ENCODE measurements around the gene ILKAP. TPM values are rescaled to one million over a fixed set of nuclear protein-coding genes. Genes with fewer than 3 reads are reported as not detected.

The ILKAP gene
- total RNA-seq, 1 experiment from 2014 or later, result 53.4 TPM

- Histone ChIP-seq H3K79me2 (ENCODE audit: insufficient read depth, low read length) (no peaks in the 10 kb centered on the region), H3K4me1 (ENCODE audit: control insufficient read depth in 1 of 2, insufficient read depth in 2 of 2, low read length in 2 of 2) (no peaks in the 10 kb centered on the region), H3K9me3 (ENCODE audit: control insufficient read depth in 1 of 2, insufficient read depth in 1 of 2, low read depth in 1 of 2, low read length in 2 of 2) (no peaks in the 10 kb centered on the region), H3K36me3 (ENCODE audit: control insufficient read depth in 1 of 2, insufficient read depth in 2 of 2, low read length in 2 of 2) (peaks cover 0 to 16% of the 10 kb centered on the region in 2 experiments; a peak in 3 of 4 replicates), H3K9ac (ENCODE audit: low read length) (no peak overlapping the region), H3K27ac (ENCODE audit: low read depth, low read length) (no peak overlapping the region), H2AFZ (ENCODE audit: low read depth, low read length, poor library complexity, severe bottlenecking) (no peak overlapping the region), H3K9me2 (ENCODE audit: insufficient read depth) (no peaks in the 10 kb centered on the region), H3K4me2 (ENCODE audit: low read length) (no peak overlapping the region), H3K27me3 (ENCODE audit: insufficient read depth, low read length) (no peaks in the 10 kb centered on the region), H3K4me3 (replicated peaks in 1 of 2; ENCODE audit: low read depth in 1 of 2, low read length in 2 of 2) (no peak overlapping the region), H4K20me1 (ENCODE audit: insufficient read depth) (no peaks in the 10 kb centered on the region; the same call in 1 of the 2 replicates)
- DNase-seq (ENCODE audit: low read depth, low spot score) (no peak), ATAC-seq (no peak)
- ChIA-PET CTCF (no interaction called here), POLR2A (no interaction called here), RAD21 (ENCODE audit: low non-redundant PET in 1 of 2, low total read pairs in 2 of 2, uncharacterized antibody in 2 of 2, unreplicated experiment in 2 of 2) (no interaction called here)
- intact Hi-C loops (cut with micrococcal nuclease), result loop anchor here (10.0 kb wide), 1 partner anchor 84 kb away; no protein-coding TSS in a partner anchor
- no TSS peak for BruUV-seq (replicated peaks)
- TF ChIP-seq ELF1 (IDR thresholded peaks at IDR 0.05; ENCODE audit: borderline replicate concordance, low read depth), result no peak
- TF ChIP-seq FOSL1 (IDR thresholded peaks at IDR 0.05; ENCODE audit: low read depth), result no peak
- TF ChIP-seq CBX3 (IDR thresholded peaks at IDR 0.05; ENCODE audit: low read depth), result no peak
- no peak for TF ChIP-seq TCF7L2 (IDR thresholded peaks at IDR 0.05; ENCODE audit: borderline replicate concordance, extremely low read depth, insufficient read depth, insufficient read length)
- no peak for TF ChIP-seq MAX (IDR thresholded peaks at IDR 0.05)
Measured at GRCh38 chr2:238250896-238251295, 47.4 kb upstream of the ILKAP start.

- Histone ChIP-seq H4K20me1 (ENCODE audit: insufficient read depth) (no peaks in the 10 kb centered on the region), H3K4me1 (ENCODE audit: control insufficient read depth in 1 of 2, insufficient read depth in 2 of 2, low read length in 2 of 2) (no peaks in the 10 kb centered on the region), H3K27me3 (ENCODE audit: insufficient read depth, low read length) (no peaks in the 10 kb centered on the region), H2AFZ (ENCODE audit: low read depth, low read length, poor library complexity, severe bottlenecking) (no peak overlapping the region), H3K9ac (ENCODE audit: low read length) (no peak overlapping the region), H3K36me3 (ENCODE audit: control insufficient read depth in 1 of 2, insufficient read depth in 2 of 2, low read length in 2 of 2) (peaks cover 0 to 10% of the 10 kb centered on the region in 2 experiments; a peak in 2 of 4 replicates), H3K9me3 (ENCODE audit: control insufficient read depth in 1 of 2, insufficient read depth in 1 of 2, low read depth in 1 of 2, low read length in 2 of 2) (no peaks in the 10 kb centered on the region), H3K4me3 (replicated peaks in 1 of 2; ENCODE audit: low read depth in 1 of 2, low read length in 2 of 2) (no peak overlapping the region), H3K4me2 (ENCODE audit: low read length) (no peak overlapping the region), H3K79me2 (ENCODE audit: insufficient read depth, low read length) (no peaks in the 10 kb centered on the region), H3K27ac (ENCODE audit: low read depth, low read length) (no peak overlapping the region), H3K9me2 (ENCODE audit: insufficient read depth) (no peaks in the 10 kb centered on the region)
- ChIA-PET CTCF (no interaction called here), RAD21 (ENCODE audit: low non-redundant PET in 1 of 2, low total read pairs in 2 of 2, uncharacterized antibody in 2 of 2, unreplicated experiment in 2 of 2) (no interaction called here), POLR2A (no interaction called here)
- no TSS peak for BruUV-seq (replicated peaks)
- intact Hi-C loops (cut with micrococcal nuclease), result no loop called here
- TF ChIP-seq ELF1 (IDR thresholded peaks at IDR 0.05; ENCODE audit: borderline replicate concordance, low read depth), result no peak
- TF ChIP-seq ZFX (IDR thresholded peaks at IDR 0.05), result no peak
- no peak for TF ChIP-seq SIN3A (IDR thresholded peaks at IDR 0.05; ENCODE audit: low read depth)
- no peak for TF ChIP-seq EZH2 (IDR thresholded peaks at IDR 0.05)
- TF ChIP-seq POLR2AphosphoS5 (IDR thresholded peaks at IDR 0.05; ENCODE audit: low read depth, low read length), result no peak
- TF ChIP-seq ZNF274 (IDR thresholded peaks at IDR 0.05; ENCODE audit: low read depth, low read length), result no peak
- TF ChIP-seq CTCF (IDR thresholded peaks at IDR 0.05 in 2 of 3, conservative IDR thresholded peaks at IDR 0.05 in 1 of 3; ENCODE audit: borderline replicate concordance in 1 of 3, insufficient read depth in 1 of 3, low read depth in 2 of 3, low read length in 2 of 3), result no peak
- TF ChIP-seq REST (IDR thresholded peaks at IDR 0.05; ENCODE audit: low read depth), result no peak
- TF ChIP-seq RAD21 (IDR thresholded peaks at IDR 0.05; ENCODE audit: low read depth), result no peak
- no peak for TF ChIP-seq CBX3 (IDR thresholded peaks at IDR 0.05; ENCODE audit: low read depth)
- DNase-seq (ENCODE audit: low read depth, low spot score) (no peak), ATAC-seq (no peak)
Measured at GRCh38 chr2:238247841-238248453, 44.5 kb upstream of the ILKAP start.
